ENCODE data around the gene EBNA1BP2.

Gene EBNA1BP2

DNA sequence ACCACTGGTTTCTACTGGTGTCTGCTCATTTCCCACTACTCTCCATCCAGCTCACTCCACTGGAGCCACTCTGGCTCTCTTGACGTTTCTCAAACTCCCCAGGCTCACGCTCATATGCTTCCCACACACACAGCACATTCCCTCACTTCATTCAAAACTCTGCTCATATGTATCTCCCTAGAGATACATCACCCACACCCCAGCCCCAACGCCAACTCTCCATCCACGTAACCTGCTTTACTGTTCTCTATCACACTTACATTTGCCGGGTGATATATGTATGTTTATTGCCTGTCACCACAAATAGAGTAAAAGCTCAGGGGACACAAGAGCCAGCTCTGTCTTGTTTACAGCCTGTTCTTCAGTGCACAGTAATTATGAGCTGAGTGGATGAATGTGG, 22.2 kb downstream of the EBNA1BP2 start:
- Histone ChIP-seq H3K4me1 (ENCODE audit: control insufficient read depth in 1 of 2, insufficient read depth in 1 of 2, low read depth in 1 of 2, low read length in 1 of 2) (no peaks in the 10 kb centered on the region), H3K4me3 (ENCODE audit: low read depth in 1 of 2, low read length in 1 of 2) (no peak overlapping the region), H3K9me3 (no peaks in the 10 kb centered on the region), H3K27ac (no peak overlapping the region), H3K36me3 (no peaks in the 10 kb centered on the region), H3K27me3 (peaks cover 75% of the 10 kb centered on the region)
- TF ChIP-seq, protein P1, sequence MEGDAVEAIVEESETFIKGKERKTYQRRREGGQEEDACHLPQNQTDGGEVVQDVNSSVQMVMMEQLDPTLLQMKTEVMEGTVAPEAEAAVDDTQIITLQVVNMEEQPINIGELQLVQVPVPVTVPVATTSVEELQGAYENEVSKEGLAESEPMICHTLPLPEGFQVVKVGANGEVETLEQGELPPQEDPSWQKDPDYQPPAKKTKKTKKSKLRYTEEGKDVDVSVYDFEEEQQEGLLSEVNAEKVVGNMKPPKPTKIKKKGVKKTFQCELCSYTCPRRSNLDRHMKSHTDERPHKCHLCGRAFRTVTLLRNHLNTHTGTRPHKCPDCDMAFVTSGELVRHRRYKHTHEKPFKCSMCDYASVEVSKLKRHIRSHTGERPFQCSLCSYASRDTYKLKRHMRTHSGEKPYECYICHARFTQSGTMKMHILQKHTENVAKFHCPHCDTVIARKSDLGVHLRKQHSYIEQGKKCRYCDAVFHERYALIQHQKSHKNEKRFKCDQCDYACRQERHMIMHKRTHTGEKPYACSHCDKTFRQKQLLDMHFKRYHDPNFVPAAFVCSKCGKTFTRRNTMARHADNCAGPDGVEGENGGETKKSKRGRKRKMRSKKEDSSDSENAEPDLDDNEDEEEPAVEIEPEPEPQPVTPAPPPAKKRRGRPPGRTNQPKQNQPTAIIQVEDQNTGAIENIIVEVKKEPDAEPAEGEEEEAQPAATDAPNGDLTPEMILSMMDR (IDR thresholded peaks at IDR 0.05) = no peak

DNA sequence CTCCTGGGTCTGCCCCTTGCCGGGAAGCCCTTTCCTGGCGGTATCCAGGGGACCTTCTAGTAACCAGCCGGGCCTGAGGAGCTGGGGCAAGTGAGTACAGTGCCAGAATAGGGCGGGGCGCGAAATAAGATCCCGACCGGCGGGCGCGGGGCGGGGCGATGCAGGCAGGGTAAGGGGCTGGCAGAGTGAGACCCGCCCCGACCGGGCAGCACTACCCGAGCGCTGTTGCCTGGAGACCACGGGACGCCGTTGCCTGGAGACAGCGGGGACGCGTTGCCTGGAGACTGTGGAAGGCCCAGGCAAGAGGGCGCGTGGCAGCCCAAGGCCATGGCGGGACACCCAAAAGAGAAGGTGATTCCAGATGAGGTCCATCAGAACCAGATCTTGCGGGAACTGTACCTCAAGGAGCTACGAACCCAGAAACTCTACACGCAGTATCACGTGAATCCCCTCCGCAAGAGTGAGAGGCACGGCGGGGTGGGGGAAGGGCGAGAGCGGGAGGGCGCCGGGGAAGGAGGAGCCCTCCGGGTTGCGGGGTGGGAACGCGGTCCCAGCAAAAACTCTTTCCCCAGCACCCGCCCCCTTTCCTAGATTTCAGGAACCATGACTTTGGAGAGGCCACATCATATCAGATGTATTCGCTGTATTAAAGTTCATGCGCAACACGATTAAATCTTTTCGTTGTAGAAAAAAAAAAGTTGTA, 24.3 kb downstream of the EBNA1BP2 start:
- Histone ChIP-seq H3K4me3 (ENCODE audit: low read depth in 1 of 2, low read length in 1 of 2) (no peak overlapping the region), H3K36me3 (no peaks in the 10 kb centered on the region), H3K9me3 (no peaks in the 10 kb centered on the region), H3K4me1 (ENCODE audit: control insufficient read depth in 1 of 2, insufficient read depth in 1 of 2, low read depth in 1 of 2, low read length in 1 of 2) (no peaks in the 10 kb centered on the region), H3K27ac (no peak overlapping the region), H3K27me3 (peaks cover 96% of the 10 kb centered on the region)
- TF ChIP-seq, protein P1 (IDR thresholded peaks at IDR 0.05) = no peak

DNA sequence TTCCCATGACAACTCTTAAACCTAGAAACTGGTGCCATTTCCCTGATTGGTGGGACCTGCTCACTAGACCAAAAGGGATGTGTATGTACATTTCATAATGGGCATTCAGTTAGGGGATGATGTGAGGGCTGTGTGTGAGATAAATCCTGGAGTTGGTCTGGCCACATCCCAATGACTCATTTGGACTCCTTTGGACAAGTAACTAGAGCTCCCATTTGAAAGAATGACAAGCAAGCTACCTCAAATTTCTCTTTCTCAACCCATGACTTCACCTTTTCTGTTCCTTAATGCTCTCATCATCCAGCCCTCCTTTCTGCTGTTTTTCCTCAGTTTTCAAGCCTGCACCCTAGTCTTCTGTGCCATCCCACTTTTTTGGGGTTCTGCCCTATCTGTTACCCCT, 27.9 kb downstream of the EBNA1BP2 start:
- Histone ChIP-seq H3K36me3 (no peaks in the 10 kb centered on the region), H3K9me3 (no peaks in the 10 kb centered on the region), H3K4me1 (ENCODE audit: control insufficient read depth in 1 of 2, insufficient read depth in 1 of 2, low read depth in 1 of 2, low read length in 1 of 2) (no peaks in the 10 kb centered on the region), H3K27ac (no peak overlapping the region), H3K27me3 (peaks cover 72% of the 10 kb centered on the region), H3K4me3 (ENCODE audit: low read depth in 1 of 2, low read length in 1 of 2) (no peak overlapping the region)
- TF ChIP-seq, protein P1 (IDR thresholded peaks at IDR 0.05) = no peak

DNA sequence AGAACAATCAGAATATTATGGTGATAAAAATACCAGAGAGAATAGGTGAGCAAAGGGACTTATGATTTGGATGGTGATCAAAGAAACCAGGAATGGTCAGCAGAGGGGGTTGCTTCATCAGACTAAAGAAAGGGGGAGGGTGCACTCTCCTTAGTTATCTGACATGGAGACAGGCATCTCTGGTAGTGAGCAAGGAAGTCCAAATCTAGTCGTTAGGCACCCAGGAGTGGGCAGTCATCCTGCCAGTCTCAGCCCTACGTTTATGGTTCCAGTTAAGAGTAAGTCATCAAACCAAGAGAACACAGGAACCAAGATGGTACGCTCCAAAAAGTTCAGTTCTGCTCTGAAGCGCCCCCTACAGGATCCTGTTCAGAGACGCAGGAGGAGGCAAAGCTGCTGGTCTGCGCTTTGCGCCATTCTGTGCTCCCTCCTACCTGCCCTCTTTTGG, 28.6 kb downstream of the EBNA1BP2 start:
- Histone ChIP-seq H3K36me3 (no peaks in the 10 kb centered on the region), H3K27ac (no peak overlapping the region), H3K9me3 (no peaks in the 10 kb centered on the region), H3K4me3 (ENCODE audit: low read depth in 1 of 2, low read length in 1 of 2) (no peak overlapping the region), H3K27me3 (peaks cover 65% of the 10 kb centered on the region), H3K4me1 (ENCODE audit: control insufficient read depth in 1 of 2, insufficient read depth in 1 of 2, low read depth in 1 of 2, low read length in 1 of 2) (no peaks in the 10 kb centered on the region)
- TF ChIP-seq, protein P1 (IDR thresholded peaks at IDR 0.05) = no peak

DNA sequence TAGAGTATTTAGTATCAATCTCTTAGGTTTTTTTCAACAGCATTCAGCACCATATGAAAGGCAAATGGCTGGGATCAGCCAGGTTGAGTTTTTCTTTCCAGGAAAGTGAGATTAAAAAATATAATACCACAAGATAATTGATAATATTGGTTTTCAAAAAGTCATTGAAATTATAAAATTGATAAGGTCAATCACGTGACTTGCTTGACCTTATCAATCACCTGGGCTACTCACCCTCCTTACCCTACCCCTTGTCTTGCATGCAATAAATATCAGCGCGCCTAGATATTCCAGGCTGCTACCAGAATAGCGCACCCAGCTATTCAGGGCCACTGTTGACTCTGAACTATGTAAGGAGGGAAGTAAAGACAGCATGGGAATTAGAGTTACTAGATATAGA, 31.5 kb downstream of the EBNA1BP2 start:
- no peaks in the 10 kb centered on the region for H3K4me1 ChIP-seq (ENCODE audit: control insufficient read depth in 1 of 2, insufficient read depth in 1 of 2, low read depth in 1 of 2, low read length in 1 of 2)
- TF ChIP-seq, protein P1 (IDR thresholded peaks at IDR 0.05) = no peak
- H3K27me3 ChIP-seq = peaks cover 36% of the 10 kb centered on the region
- H3K27ac ChIP-seq = no peak overlapping the region
- no peak overlapping the region for H3K4me3 ChIP-seq (ENCODE audit: low read depth in 1 of 2, low read length in 1 of 2)
- H3K9me3 ChIP-seq = no peaks in the 10 kb centered on the region
- H3K36me3 ChIP-seq = no peaks in the 10 kb centered on the region
